Neural progenitor cell (in vitro differentiated cells): ENCODE measurements around the gene COX10.
"Not testable (repeated sequence)": the region's sequence is repeated elsewhere in the genome, so short reads cannot be mapped to it uniquely, and the experiment has no call there.

Experiments used
- EZH2 ChIP-seq: fragments of 200-600 bp; sonication (generic); IDR thresholded peaks from 2 replicates; pipeline ENCODE4 v1.6.1; 2017; ENCODE audit warnings: antibody characterized with exemption, mild to moderate bottlenecking, moderate library complexity
- EZH2phosphoT487 ChIP-seq: fragments of 200-600 bp; sonication (generic); IDR thresholded peaks from 2 replicates; pipeline ENCODE4 v1.6.1; 2017; ENCODE audit warnings: antibody characterized with exemption
- TF ChIP-seq, protein P1 (sequence below): fragments of 200-600 bp; sonication (generic); IDR thresholded peaks from 2 replicates; pipeline ENCODE4 v1.5.1; 2017; ENCODE audit warnings: antibody characterized with exemption, mild to moderate bottlenecking

DNA sequence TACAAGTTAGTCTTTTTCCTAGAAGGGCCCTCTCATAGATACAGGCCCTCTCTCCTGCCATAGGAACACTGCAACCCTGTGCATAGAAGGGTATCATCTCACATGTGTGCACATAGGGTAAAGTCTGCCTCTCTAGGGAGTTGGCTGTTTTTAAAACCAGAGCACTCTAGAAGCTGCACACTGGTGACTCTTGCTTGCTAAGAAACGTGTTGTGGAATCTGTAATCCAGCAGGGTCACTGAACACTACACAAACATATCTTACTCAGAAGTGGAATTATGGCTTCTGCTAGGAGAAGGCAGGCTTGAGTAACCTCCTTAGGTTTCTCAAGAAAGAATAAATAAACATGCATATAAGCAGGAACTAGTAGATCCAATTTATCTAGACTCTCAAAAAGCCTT is 121.5 kb downstream of the COX10 start:
- not testable (repeated sequence) for TF ChIP-seq EZH2, EZH2phosphoT487
- TF ChIP-seq, protein P1, sequence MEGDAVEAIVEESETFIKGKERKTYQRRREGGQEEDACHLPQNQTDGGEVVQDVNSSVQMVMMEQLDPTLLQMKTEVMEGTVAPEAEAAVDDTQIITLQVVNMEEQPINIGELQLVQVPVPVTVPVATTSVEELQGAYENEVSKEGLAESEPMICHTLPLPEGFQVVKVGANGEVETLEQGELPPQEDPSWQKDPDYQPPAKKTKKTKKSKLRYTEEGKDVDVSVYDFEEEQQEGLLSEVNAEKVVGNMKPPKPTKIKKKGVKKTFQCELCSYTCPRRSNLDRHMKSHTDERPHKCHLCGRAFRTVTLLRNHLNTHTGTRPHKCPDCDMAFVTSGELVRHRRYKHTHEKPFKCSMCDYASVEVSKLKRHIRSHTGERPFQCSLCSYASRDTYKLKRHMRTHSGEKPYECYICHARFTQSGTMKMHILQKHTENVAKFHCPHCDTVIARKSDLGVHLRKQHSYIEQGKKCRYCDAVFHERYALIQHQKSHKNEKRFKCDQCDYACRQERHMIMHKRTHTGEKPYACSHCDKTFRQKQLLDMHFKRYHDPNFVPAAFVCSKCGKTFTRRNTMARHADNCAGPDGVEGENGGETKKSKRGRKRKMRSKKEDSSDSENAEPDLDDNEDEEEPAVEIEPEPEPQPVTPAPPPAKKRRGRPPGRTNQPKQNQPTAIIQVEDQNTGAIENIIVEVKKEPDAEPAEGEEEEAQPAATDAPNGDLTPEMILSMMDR = not testable (repeated sequence)
